ENCODE results near the gene ZNF593OS. TPM values are rescaled to one million over a fixed set of nuclear protein-coding genes. Genes with fewer than 3 reads are reported as not detected.

The ZNF593OS gene
- polyA plus RNA-seq, 3 donors: 0.50 to 0.59 TPM; not detected in 1

- Mint-ChIP-seq H3K9me3 (no peaks in the 10 kb centered on the region), H3K36me3 (no peaks in the 10 kb centered on the region), H3K4me1 (no peaks in the 10 kb centered on the region), H3K27me3 (ENCODE audit: low read depth in 3 of 3) (peaks cover 0 to 3% (median 2%) of the 10 kb centered on the region in 3 donors), H3K4me3 (no peak overlapping the region), H3K27ac (no peak overlapping the region)
- Histone ChIP-seq H3K27ac (ENCODE audit: low read depth in 1 of 2, low read length in 2 of 2) (no peak overlapping the region), H2AFZ (ENCODE audit: insufficient read depth, low read depth, low read length, poor library complexity, severe bottlenecking) (no peak overlapping the region), H3K4me1 (ENCODE audit: control insufficient read depth in 1 of 2, insufficient read depth in 2 of 2, low read length in 2 of 2) (no peaks in the 10 kb centered on the region), H3K36me3 (replicated peaks in 1 of 2; ENCODE audit: control insufficient read depth in 1 of 2, insufficient read depth in 2 of 2, low read length in 2 of 2) (no peaks in the 10 kb centered on the region), H3K79me2 (ENCODE audit: insufficient read depth, low read length) (no peaks in the 10 kb centered on the region), H3K9me3 (replicated peaks in 1 of 2; ENCODE audit: control insufficient read depth in 1 of 2, insufficient read depth in 1 of 2, low read length in 2 of 2) (no peaks in the 10 kb centered on the region), H3K9ac (ENCODE audit: insufficient read depth, low read length, poor library complexity, severe bottlenecking) (no peak overlapping the region), H3K4me3 (replicated peaks in 1 of 3; ENCODE audit: low read depth in 2 of 3, low read length in 3 of 3) (no peak overlapping the region), H3K4me2 (replicated peaks; ENCODE audit: extremely low read depth, low read length, poor library complexity, severe bottlenecking) (no peak overlapping the region), H3K27me3 (ENCODE audit: control insufficient read depth in 2 of 2, insufficient read depth in 2 of 2, low read length in 2 of 2) (no peaks in the 10 kb centered on the region), H4K20me1 (ENCODE audit: insufficient read depth, low read length) (no peaks in the 10 kb centered on the region)
- DNase-seq: no peak
- intact Hi-C loops (cut with micrococcal nuclease): no loop called here
- 85% methylated on average over 5 of the region's 6 CpGs for WGBS (ENCODE audit: insufficient coverage)
- no peak for TF ChIP-seq CTCF (IDR thresholded peaks at IDR 0.05)
Measured at GRCh38 chr1:26189331-26189730, 17.7 kb upstream of the ZNF593OS start.

GRCh38 chr1:26188477-26188876, 16.8 kb upstream of the ZNF593OS start:
- H3K4me3 ChIP-seq (replicated peaks in 1 of 3; ENCODE audit: low read depth in 2 of 3, low read length in 3 of 3): no peak overlapping the region
- DNase-seq: no peak
- H3K4me2 ChIP-seq (replicated peaks; ENCODE audit: extremely low read depth, low read length, poor library complexity, severe bottlenecking): no peak overlapping the region
- TF ChIP-seq CTCF (IDR thresholded peaks at IDR 0.05): no peak
- H4K20me1 ChIP-seq (ENCODE audit: insufficient read depth, low read length): no peaks in the 10 kb centered on the region
- no peak overlapping the region for H2AFZ ChIP-seq (ENCODE audit: insufficient read depth, low read depth, low read length, poor library complexity, severe bottlenecking)
- Mint-ChIP-seq H3K36me3 (no peaks in the 10 kb centered on the region), H3K4me1 (no peaks in the 10 kb centered on the region), H3K27me3 (ENCODE audit: low read depth in 3 of 3) (peaks cover 0 to 3% (median 0%) of the 10 kb centered on the region in 3 donors), H3K4me3 (no peak overlapping the region), H3K27ac (no peak overlapping the region), H3K9me3 (no peaks in the 10 kb centered on the region)
- WGBS (ENCODE audit: insufficient coverage): 93% methylated on average over 3 of the region's 8 CpGs
- intact Hi-C loops (cut with micrococcal nuclease): no loop called here
- H3K27me3 ChIP-seq (ENCODE audit: control insufficient read depth in 2 of 2, insufficient read depth in 2 of 2, low read length in 2 of 2): no peaks in the 10 kb centered on the region
- no peaks in the 10 kb centered on the region for H3K36me3 ChIP-seq (replicated peaks in 1 of 2; ENCODE audit: control insufficient read depth in 1 of 2, insufficient read depth in 2 of 2, low read length in 2 of 2)
- no peak overlapping the region for H3K9ac ChIP-seq (ENCODE audit: insufficient read depth, low read length, poor library complexity, severe bottlenecking)
- H3K9me3 ChIP-seq (replicated peaks in 1 of 2; ENCODE audit: control insufficient read depth in 1 of 2, insufficient read depth in 1 of 2, low read length in 2 of 2): no peaks in the 10 kb centered on the region
- no peaks in the 10 kb centered on the region for H3K4me1 ChIP-seq (ENCODE audit: control insufficient read depth in 1 of 2, insufficient read depth in 2 of 2, low read length in 2 of 2)
- no peaks in the 10 kb centered on the region for H3K79me2 ChIP-seq (ENCODE audit: insufficient read depth, low read length)
- H3K27ac ChIP-seq (ENCODE audit: low read depth in 1 of 2, low read length in 2 of 2): no peak overlapping the region
